Body of pancreas (tissue), 4 donors: ENCODE data around the gene AJUBA.

ENCODE experiments used
- CTCF ChIP-seq, 7 experiments: fragments of 450-650 bp in 4 of 7; fragments of 200-600 bp in 3 of 7; sonication (generic) in 3 of 7; IDR thresholded peaks; one replicate each; pipeline ENCODE4 v1.5.1; 2016 to 2019; ENCODE audit warnings: antibody characterized with exemption in 7 of 7
- POLR2A ChIP-seq, 3 donors: fragments of 450-650 bp; IDR thresholded peaks; one replicate each; pipeline ENCODE4 v1.6.1; 2016; ENCODE audit warnings: antibody characterized with exemption in 3 of 3, mild to moderate bottlenecking in 2 of 3

- TF ChIP-seq CTCF (IDR thresholded peaks at IDR 0.05) (no peak), POLR2A (IDR thresholded peaks at IDR 0.05) (no peak)
Measured at GRCh38 chr14:22952418-22952817, 29.9 kb downstream of the AJUBA start.
